ENCODE measurements around the gene RGL3.
"Not testable (repeated sequence)": the region's sequence is repeated elsewhere in the genome, so short reads cannot be mapped to it uniquely, and the experiment has no call there.

The RGL3 gene

DNA sequence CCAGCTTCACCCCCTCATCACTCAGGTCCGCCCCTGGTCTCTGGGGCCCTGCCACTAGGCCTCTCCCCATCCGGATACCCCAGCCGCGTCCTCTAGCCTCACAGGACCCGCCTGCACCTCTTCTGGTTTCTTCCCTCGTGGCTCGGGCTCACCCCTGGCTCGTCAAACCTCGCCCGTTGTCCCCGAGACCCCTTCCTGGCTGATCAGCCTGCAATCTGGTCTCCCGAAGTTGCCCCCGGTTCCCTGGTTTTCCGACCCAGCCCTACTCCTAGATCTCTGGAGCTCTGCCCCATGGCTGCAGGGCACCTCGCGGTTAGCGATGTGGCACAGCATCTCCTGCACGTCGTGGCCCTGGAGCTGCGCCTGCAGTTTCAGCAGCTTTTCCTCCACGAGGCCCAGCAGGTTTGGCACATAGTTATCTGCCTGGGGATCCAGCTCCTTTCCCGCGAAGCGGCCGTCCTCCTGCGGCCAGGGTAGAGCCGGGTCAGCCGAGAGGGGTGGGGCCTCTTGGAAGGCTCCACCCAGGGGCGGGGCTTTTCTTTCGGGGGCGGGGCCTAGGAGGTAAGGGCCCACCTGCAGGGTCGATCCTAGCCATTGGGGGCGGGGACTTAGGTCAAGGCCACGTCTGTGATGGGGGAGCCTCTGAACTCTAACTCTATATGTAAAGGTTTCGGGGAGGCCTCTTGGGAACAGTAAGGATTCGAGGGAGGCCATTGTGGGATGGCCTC lies 2.4 kb upstream of the RGL3 start:
- no peak for DNase-seq (ENCODE audit: low read depth)

DNA sequence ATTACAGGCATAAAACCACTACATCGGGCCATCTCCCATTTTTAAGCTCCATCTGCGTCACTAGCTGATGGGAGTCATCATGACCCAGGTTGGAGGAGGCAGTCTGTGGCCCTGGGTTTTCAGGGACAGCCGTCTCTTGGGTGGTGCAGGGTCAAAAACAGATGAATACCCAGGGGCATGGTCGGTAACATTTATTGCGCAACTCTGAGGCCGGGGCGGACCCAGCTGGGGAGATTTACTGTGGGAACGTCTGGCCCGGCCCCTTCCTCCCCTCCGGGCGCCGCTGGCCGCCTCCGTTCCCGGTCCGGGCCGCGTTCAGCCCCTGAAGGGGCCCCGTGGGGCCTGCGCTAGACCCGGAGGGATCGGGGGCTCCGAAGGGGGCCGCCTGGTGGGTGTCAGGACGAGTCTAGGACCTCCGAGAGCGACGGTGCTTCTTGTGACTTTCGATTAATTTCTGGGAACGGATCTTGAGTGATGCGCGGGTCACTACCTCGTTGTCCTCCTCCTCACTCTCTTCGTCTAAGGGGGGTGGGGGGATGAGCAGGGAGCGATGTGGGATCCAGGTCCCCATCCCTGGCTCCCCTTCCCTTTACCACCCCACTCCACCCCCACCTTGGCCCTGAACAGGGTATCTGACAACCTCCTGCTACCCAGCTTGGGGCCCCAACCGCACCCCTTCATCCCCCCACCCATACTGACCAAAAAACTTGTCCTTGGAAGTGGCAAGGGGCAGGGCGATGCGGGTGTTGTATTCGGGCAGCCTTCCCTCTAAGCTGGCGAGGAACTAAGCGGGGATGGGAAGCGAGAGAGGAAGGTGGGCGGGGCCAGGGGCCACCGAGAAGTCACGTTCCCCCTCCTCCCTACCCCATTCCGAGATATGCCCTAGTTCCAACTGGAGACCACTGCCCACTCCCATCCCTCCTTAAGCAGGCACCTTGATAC lies 1.6 kb upstream of the RGL3 start:
- DNase-seq (ENCODE audit: low read depth) = no peak

DNA sequence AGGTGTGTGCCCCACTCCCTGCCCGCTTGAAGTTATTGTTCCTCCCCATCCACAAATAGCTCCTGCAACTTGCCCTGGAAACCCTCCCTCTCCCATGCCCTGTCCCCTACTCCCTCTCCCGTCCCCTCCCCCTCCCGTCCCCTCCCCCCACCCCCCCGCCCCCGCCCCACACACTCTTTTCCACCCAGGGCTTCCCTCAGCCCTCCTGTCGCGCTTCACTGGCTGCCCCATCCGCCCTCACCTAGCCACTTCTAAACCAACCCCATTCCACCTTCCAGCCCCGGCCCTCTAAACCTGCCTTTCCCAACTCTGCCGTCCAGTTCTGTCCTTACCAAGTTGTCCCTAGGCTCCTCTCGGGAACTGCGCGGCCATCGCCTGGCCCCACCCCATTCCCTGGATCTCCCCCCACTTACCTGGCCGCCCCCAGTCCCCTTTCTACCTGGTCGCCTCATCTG lies 993 bp downstream of the RGL3 start:
- no peak for DNase-seq (ENCODE audit: low read depth)

DNA sequence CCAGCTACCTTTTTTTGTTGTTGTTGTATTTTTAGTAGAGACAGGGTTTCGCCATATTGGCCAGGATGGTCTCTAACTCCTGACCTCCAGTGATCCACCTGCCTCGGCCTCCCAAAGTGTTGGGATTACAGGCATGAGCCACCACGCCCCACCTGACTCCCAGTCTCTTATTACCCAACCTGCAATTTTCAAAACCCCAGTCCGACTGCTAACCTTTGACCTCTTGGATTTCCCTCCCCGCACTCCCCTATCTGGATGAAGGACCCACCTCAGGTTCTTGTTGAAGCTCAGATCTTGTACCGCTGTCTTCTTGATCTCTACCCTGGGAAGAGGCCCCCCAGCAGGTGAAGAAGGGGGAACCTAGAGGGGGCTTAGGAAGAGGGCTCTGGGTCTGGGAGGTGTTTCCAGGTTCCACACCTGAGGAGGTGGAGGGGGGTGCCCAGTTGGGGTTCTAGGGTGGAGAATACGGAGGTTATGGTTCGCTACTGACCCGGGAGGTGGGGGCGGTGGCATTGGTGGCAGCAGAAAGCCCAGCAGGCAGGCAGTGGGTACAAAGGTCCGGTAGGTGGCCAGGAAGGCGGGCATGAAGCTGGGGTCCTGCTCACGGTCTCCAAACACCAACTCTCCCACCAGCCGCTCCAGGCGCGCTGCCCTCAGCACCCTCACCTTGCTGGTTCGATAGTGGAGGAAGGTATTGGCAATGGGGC lies 2.6 kb downstream of the RGL3 start:
- no peak for DNase-seq (ENCODE audit: low read depth)

DNA sequence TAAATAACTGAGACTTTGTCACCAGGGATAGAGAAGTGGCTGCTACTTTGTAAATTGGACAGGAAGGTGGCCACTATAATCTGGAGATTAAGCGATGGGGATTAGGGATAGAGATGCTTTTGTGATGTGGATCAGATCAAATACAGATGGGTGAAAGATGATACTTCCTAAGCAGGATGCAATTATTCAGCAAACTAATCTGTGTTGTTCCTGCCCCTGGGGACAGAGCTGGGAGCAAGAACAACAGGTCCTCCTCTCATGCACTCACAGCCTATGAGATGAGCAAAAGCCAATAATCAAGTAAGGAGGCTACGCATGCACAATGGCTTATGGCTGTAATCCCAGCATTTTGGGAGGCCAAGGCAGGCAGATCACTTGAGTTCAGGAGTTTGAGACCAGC lies 4.6 kb downstream of the RGL3 start:
- DNase-seq (ENCODE audit: low read depth) = no peak

DNA sequence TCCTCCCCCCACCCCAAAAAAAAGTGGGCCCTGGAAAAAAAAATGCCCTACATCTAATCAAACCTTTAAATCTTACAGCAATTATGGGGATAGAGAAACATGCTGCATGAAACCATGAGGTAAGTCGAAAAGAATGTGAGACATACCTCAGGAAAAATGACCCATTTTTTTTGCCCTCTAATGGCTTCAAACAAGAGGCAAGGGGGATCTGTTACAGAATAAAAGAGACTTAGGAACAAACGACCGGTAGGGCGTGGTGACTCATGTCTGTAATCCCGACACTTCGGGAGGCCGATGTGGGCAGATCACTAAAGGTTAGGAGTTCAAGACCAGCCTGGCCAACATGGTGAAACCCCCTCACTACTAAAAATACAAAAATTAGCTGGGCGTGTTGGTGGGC lies 8.4 kb downstream of the RGL3 start:
- no peak for DNase-seq (ENCODE audit: low read depth)

DNA sequence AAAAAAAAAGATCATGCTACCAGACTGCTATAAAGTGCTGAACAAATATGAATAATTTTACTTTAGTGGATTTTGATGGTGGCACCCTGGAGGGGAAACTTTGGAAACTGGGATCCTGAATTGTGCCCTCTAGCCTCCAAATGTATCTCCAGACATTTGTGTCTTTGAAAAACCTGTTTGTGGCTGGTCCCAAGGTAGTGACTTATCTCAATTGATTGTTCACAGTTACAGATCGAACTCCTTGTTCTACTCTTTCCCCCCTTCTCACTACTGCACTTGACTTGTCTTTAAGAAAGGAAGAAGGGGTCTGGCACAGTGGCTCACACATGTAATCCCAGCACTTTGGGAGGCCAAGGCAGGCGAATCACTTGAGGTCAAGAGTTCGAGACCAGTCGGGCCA lies 10.5 kb downstream of the RGL3 start:
- no peak for DNase-seq (ENCODE audit: low read depth)

DNA sequence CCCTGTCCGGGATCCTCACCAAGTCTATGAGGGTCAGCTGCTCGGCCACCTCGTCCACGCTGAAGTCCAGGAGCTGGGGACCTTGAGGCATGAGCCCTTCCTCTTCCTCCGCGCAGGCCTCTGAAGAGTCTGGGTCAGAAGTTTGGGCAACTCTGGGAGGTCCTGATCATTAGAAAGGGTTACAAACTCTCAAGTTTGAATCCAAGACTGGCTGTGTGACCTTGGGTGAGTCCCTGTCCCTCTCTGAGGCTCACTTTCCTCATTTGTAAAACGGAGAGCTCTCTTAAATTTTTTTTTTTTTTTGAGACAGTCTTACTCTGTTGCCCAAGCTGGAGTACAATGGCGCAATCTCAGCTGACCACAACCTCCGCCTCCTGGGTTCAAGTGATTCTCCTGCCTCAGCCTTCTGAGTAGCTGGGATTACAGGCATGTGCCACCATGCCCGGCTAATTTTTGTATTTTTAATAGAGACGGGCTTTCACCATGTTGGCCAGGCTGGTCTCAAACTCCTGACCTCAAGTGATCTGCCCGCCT lies 12.3 kb downstream of the RGL3 start:
- not testable (repeated sequence) for DNase-seq (ENCODE audit: low read depth)

DNA sequence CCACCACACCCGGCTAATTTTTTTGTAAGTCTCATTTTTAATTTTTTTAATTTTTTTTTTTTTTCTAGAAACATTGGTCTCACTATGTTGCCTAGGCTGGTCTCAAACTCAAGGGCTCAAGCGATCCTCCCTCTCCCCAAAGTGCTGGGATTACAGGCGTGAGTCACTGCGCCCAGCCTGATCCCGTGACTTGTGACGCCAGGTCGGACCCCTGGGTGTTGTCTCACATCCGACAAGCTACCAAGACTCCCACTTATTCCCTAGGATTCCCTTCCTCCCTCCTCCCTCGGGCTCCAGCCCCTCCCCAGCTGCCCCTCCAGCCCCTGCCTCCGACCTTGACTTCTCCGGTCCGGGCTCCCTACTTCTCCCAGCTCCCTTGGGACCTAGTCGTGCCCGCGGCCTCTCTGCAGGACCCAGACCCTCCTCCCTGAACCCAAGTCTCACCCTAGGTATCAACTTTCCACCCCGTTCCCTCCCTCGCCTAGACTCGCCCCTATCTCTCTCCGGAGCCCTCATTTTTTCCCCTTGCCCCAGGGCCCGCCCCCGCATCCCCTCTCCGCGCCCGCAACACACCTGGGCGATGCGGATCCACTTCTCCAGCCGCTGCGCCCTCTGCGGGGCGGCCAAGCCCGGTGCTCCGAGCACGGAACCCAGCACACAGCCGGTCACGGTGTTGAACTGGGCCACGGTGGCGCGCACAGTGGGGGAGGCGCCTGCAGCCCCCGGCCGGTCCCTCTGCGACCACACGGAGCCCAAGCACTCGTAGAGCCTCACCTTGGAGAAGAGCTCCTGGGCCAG lies 13.1 kb downstream of the RGL3 start:
- no peak for DNase-seq (ENCODE audit: low read depth)

DNA sequence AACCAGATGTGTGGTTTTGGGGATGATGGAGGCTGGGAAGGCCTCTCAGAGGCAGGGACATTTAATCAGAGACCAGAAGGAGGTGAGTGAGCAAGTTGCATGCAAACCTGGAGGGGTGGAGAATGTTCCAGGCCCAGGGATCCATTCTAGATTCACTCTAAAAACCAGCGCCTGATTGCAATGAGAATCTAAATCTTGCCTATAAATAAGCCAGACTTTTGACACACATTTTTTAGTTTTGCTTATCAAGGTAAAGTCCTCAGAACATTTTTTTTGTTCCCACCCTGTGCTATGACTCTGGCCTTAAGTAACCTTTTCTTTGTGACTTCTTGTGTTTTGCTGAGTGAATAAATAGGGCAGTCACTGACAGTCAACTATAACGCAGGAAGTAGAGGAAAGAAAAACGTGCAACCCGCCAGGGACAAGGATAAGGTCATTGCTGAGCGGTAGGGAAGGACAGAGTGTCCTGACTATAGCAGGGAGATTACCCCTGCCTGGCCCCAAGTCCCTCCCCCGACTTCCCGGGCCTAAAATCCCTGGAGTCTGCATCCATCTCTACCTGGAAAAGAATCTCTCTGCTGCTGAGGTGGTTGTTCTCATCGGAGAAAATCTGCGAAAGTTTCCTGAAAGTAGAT lies 14.4 kb downstream of the RGL3 start:
- DNase-seq (ENCODE audit: low read depth) = no peak

DNA sequence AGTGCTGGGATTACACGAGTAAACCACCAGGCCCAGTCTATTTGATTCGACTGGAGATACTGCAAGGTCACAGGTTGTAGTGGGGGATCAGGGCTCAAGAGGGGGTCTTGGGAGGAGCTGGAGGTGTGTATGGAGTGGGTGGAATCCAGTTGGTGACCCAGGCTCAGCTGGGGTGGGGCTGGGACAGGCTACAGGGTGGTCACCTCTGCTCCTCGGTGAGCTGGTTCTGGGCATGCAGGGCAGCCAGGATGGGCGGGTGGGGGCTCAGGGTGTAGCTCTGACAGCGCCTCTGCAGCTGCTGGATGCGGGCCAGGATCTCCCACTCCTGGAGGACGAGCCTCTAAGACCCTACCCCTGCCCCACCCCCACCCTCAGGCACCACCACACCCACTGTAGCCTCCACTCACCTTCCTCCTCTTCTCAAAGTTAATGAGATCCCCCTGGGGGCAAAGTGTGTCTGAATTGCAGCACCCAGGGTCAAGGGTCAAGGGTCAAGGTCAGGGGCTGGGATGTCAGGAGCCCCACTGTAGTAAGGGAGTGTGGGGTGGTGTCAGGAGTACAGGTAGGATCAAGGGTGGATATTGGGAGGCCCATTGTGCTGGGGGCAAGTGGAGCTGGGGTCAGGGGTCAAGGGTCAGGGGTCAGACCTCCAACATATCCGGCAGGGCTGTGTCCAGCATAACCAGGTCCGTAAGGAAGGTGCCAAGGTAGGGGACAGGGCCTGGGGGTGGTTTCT lies 17.1 kb downstream of the RGL3 start:
- no peak for DNase-seq (ENCODE audit: low read depth)

DNA sequence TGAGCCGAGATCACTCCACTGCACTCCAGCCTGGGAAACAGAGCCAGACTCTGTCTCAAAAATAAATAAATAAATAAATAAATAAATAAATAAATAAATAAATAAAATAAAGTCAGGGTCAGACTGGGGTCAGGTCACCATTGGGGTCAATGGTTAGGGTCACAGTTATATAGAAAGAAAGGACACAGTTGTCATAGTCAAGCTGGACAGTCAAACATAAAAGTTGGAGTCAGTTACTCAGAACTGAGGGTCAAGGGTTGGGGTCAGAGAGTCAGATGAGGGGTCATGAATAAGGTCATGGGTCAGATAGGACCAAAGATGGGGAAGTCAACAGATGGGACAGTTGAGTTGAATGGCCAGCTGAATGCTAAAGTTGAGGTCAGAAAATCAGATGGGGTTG lies 18.3 kb downstream of the RGL3 start:
- DNase-seq (ENCODE audit: low read depth) = no peak

DNA sequence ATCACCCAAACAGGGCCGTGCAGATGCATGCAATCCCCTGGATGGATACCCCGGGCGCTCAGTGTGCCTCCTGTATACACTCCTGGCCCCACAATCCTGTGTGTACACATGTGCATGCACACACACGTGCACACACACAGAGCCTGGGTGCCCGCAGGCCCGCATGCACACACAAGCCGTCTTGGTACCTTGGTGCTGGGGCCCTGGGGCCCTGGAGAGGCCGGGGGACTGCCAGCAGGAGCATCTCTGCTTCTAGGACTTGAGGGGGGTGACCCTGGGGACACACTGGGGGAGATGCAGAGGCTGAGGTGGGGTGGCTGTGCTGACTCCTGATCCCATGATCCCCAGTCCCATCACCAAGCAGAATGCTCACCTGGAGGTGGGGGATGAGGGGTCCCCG lies 19.4 kb downstream of the RGL3 start:
- no peak for DNase-seq (ENCODE audit: low read depth)

DNA sequence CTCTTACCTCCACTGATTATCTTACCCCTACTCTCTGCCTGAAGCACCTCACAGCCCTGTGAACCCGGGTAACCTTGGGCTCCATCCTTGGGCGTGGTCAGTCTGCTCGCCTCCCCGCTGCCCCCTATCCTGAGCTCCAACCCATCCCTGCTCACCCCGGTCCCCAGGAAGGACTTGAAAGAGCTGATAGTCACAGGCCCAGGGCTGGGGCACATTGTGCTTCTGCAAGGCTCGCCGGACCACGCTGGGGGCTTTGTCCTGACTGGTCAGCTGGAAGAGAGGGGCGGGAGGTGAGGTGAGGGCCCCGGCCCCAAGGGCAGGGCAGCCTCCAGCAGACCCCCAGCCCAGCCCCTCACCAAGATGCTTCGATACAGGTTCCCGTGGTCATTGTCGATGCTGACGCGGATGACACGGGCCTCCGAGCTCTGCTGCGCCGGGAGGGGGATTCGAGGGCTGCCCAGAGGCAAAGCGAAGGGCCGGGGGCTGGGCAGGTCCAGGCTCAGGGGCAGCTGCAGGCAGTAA lies 22.0 kb downstream of the RGL3 start:
- no peak for DNase-seq (ENCODE audit: low read depth)

DNA sequence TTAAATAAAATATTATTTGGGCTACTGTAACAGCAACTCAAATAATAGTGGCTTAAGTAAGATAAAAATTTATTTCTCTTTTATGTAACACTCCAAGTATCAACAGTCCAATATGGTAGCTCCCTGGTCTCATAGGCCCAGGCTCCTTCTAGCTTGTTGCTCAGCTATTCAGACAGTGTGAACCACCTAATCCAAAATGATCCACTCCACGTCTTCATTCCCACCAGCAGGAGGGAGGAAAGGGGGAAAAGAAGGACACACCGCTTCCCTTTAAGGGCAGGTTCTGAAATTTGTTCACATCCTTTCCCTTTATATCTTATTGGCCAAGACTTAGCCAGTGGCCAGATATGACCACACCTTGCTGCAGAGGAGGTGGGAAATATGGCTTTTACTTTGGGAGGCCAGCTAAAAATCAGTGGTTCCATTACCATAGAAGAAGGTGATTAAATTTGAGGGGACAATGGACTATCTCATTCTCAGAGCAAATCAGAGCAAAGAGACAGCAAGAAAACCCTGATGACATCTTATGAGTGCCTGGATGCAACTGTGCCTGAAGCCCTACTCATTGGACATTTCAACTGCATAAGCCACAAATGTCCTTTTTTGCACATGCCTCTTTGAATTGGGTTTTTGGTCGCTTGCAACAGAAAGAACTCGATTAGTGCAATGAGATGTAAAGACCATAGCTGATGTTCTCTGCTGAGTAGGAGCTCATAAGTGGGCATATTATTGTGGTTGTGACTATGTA lies 28.0 kb downstream of the RGL3 start:
- no peak for DNase-seq (ENCODE audit: low read depth)

DNA sequence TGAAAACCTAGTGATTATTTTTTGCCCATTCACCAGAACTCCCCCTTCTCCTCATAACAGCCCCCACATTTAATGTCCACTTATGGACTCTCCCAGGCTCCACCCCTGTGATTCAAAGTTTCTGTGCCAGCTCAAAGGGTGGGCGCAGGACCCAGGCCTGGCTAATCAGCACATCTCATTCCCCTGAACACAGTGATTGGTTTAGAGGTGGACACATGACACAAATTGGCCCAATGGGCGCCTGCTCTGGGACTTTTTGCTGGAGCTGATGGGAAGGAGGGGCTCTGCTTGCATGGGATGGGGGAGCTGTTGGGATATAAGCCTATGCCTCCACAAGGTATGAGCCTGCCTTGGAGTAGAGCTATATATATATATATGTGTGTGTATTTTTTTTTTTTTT lies 28.8 kb downstream of the RGL3 start:
- DNase-seq (ENCODE audit: low read depth) = no peak

DNA sequence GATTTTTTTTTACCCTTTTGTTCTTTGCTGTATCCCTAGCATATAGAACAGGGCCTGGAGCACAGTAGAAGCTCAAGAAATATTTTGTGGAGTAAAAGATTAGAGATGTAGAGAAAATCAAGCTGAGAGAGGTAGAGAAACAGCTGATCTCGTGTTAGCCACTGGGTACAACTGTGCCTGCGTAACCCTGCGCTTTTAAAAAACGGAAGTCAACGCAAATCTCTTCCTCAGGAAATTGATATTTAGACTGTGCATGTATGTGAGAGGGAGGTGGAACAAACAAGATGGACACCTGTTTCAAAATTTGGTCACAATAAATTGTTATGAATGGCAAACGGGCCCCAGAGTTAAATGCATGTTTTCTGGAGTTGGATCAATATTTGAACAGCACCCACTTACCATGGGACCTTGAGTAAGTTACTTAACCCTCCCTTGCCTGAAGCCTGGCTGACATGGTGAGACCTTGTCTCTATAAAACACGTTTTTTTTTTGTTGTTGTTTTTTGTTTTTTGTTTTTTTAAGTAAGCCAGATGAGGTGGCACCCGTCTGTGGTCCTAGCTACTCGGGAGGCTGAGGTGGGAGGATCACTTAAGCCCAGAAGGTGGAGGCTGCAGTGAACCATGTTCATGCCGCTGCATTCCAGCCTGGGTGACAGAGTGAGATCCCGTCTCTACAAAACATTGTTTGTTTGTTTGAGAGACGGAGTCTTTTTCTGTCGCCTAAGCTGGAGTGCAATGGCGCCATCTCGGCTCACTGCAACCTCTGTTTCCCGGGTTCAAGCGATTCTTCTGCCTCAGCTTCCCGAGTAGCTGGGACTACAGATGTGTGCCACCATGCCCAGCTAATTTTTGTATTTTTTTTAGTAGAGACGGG lies 31.7 kb downstream of the RGL3 start:
- DNase-seq (ENCODE audit: low read depth) = no peak

DNA sequence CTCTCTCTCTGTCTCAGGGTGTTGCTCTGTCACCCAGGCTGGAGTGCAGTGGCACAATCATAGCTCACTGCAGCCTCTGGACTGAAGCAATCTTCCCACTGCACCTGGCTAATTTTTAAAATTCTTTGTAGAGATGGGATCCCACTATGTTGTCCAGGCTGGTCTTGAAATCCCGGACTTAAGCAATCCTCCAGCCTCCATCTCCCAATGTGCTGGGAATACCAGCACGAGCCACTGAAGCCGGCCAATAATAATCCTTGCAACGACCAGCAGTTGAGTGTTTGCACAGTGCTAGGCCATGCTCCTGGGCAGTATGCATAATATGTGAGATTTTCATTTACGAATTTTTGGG lies 34.4 kb downstream of the RGL3 start:
- no peak for DNase-seq (ENCODE audit: low read depth)

DNA sequence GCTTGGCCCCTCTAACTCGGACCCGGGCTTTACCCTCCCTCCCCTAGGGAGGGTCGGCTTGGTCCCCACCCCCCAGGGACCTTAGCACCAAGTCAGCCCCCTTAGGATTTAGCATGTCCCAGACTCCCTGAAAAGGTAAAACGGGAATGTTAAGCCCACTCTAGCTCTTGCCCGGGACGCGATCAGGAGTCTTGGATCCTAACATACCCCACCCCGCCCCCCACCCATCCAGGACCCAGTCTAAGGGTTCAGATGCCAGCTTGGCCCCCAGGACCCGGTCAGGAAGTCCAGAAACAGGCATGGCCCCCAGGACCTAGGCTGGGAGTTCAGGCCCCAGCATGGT lies 35.4 kb downstream of the RGL3 start:
- DNase-seq (ENCODE audit: low read depth) = no peak
